HepG2 (cell line): ENCODE measurements around the gene ZNFX1. TPM values are rescaled to one million over a fixed set of nuclear protein-coding genes. Genes with fewer than 3 reads are reported as not detected.

Source experiments
- AKAP8 ChIP-seq: sonication (generic); formaldehyde crosslinking; IDR thresholded peaks from 2 replicates; pipeline ENCODE4 v1.5.1; 2020; ENCODE audit warnings: mild to moderate bottlenecking, missing genetic modification reagents
- ARHGAP35 ChIP-seq: sonication (generic); formaldehyde crosslinking; IDR thresholded peaks from 2 replicates; pipeline ENCODE4 v1.9.0; 2022; ENCODE audit warnings: mild to moderate bottlenecking, inconsistent platforms, moderate library complexity, missing genetic modification reagents, borderline replicate concordance
- CCDC6 ChIP-seq: sonication (generic); formaldehyde crosslinking; IDR thresholded peaks from 2 replicates; pipeline ENCODE4 v1.8.1; 2022; ENCODE audit warnings: mild to moderate bottlenecking, missing genetic modification reagents, moderate library complexity
- NONO ChIP-seq, 2 experiments: fragments of 450-650 bp in 1 of 2; sonication (generic) in 1 of 2; formaldehyde crosslinking in 1 of 2; IDR thresholded peaks in 1 of 2; conservative IDR thresholded peaks in 1 of 2; 2 replicates each; pipeline versions ENCODE4 v1.6.1 to v1.8.0; 2017 to 2022; ENCODE audit warnings: mild to moderate bottlenecking in 1 of 2, missing genetic modification reagents in 1 of 2, moderate library complexity in 1 of 2
- NR2F1 ChIP-seq, 2 experiments: fragments of 450-650 bp in 1 of 2; formaldehyde crosslinking in 1 of 2; IDR thresholded peaks; 2 replicates each; pipeline versions ENCODE4 v1.5.0 to v1.6.1; 2016 to 2020; ENCODE audit warnings: mild to moderate bottlenecking in 1 of 2, missing compliant biosample characterization in 1 of 2, missing genetic modification reagents in 1 of 2, moderate library complexity in 1 of 2
- POLR2G ChIP-seq: fragments of 200-400 bp; formaldehyde crosslinking; IDR thresholded peaks from 2 replicates; pipeline ENCODE4 v1.6.1; 2018; ENCODE audit warnings: mild to moderate bottlenecking, low read depth, low read length, moderate library complexity
- ZMYM4 ChIP-seq: sonication (generic); formaldehyde crosslinking; IDR thresholded peaks from 2 replicates; pipeline ENCODE4 v1.8.1; 2023; ENCODE audit warnings: mild to moderate bottlenecking, missing genetic modification reagents
- ZNF225 ChIP-seq: sonication (generic); formaldehyde crosslinking; IDR thresholded peaks from 2 replicates; pipeline ENCODE4 v1.4.0; 2020; ENCODE audit warnings: mild to moderate bottlenecking, missing genetic modification reagents
- ZNF546 ChIP-seq: sonication (generic); formaldehyde crosslinking; conservative IDR thresholded peaks from 2 replicates; pipeline ENCODE4 v1.8.1; 2023; ENCODE audit warnings: mild to moderate bottlenecking, missing genetic modification reagents
- ZNF556 ChIP-seq: sonication (generic); formaldehyde crosslinking; IDR thresholded peaks from 2 replicates; pipeline ENCODE4 v1.4.0; 2020; ENCODE audit warnings: mild to moderate bottlenecking, missing genetic modification reagents, borderline replicate concordance
- ZNF598 ChIP-seq: sonication (generic); formaldehyde crosslinking; IDR thresholded peaks from 2 replicates; pipeline ENCODE4 v1.5.1; 2020; ENCODE audit warnings: mild to moderate bottlenecking, missing genetic modification reagents, borderline replicate concordance
- ZNF724P ChIP-seq: sonication (generic); formaldehyde crosslinking; IDR thresholded peaks from 2 replicates; pipeline ENCODE4 v1.8.0; 2022; ENCODE audit warnings: missing genetic modification reagents, borderline replicate concordance
- ZSCAN25 ChIP-seq: sonication (generic); formaldehyde crosslinking; IDR thresholded peaks from 2 replicates; pipeline ENCODE4 v1.8.0; 2022; ENCODE audit warnings: mild to moderate bottlenecking, missing genetic modification reagents
- polyA plus RNA-seq, 8 experiments: library from polyadenylated mRNA; depleted of rRNA in 3 of 8; stranded (reverse) in 7 of 8; unstranded in 1 of 8; fragments of >200 nt; fragmentation: Illumina TruSeq in 4 of 8; extraction: Trizol in 4 of 8; gene quantifications; 2 replicates each; pipeline versions ENCODE4 v1.2.1 to v1.2.3, GENCODE V29; 2011 to 2016; ENCODE audit warnings: low read depth in 4 of 8, missing spikeins in 1 of 8, mixed read lengths in 1 of 8; ENCODE audit not compliant: insufficient read depth in 1 of 8
- total RNA-seq, 5 experiments: library from RNA; depleted of rRNA; stranded (reverse); fragments of >200 nt; fragmentation: Illumina TruSeq; extraction: Trizol; gene quantifications; 2 replicates each; pipeline ENCODE4 v1.2.3, GENCODE V29; 2016; ENCODE audit warnings: low read depth in 1 of 5
- TF ChIP-seq, protein P1 (sequence below): sonication (generic); formaldehyde crosslinking; IDR thresholded peaks from 2 replicates; pipeline ENCODE4 v1.4.0; 2020; ENCODE audit warnings: missing genetic modification reagents, borderline replicate concordance
- TF ChIP-seq, protein P2 (sequence below): sonication (generic); formaldehyde crosslinking; IDR thresholded peaks from 2 replicates; pipeline ENCODE4 v1.4.0; 2020; ENCODE audit warnings: low read depth, missing genetic modification reagents
- TF ChIP-seq, protein P3 (sequence below): sonication (generic); formaldehyde crosslinking; IDR thresholded peaks from 2 replicates; pipeline ENCODE4 v1.5.1; 2020; ENCODE audit warnings: mild to moderate bottlenecking, missing genetic modification reagents, borderline replicate concordance
- TF ChIP-seq, protein P4 (sequence below): sonication (generic); formaldehyde crosslinking; IDR thresholded peaks from 2 replicates; pipeline ENCODE4 v1.4.0; 2020; ENCODE audit warnings: missing genetic modification reagents

Gene ZNFX1
- total and polyA plus RNA-seq, 2 of the 13 experiments (the other 11 are each of a cell fraction or from before 2014, with no cell fraction given), result 2.9 to 11.1 TPM

DNA sequence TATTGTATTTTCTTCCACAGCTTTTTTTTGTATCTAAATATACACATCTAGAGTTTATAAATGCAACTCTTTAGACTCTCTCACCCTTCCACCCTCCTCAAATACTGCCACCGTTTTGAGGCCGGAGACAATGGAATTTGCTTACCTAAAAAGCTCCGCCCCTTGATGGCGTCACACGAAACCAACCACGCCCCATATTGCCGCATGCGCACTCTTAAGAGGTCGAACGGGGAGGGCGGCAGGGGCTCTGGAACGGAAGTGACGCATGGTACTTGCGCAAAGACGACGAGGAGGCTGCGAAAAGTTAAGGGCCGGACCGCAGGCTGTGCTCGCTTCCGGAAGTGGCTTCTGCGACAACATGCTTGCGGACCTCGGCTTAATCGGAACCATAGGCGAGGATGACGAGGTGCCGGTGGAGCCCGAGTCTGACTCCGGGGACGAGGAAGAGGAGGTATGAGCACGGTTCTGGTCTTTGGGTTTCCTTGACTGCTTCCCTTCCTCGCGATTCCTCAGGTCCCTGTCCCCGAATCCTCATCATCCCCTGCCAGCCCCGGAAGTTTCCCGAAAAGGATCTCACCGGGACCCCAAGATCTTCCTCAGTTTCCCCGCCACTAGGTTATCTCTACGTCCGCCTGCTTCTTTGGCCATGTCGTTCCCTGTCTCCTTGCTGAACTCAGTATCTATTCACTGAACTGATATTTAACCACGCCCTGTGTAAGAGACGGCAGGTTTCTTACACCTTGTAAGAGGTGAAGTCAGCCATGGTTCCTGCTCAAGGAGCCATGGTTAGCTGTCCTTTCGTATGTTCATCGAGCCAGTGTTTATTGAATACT lies 58.5 kb downstream of the ZNFX1 start, which contains the start of gene DDX27 (continued):
- TF ChIP-seq, protein P1, sequence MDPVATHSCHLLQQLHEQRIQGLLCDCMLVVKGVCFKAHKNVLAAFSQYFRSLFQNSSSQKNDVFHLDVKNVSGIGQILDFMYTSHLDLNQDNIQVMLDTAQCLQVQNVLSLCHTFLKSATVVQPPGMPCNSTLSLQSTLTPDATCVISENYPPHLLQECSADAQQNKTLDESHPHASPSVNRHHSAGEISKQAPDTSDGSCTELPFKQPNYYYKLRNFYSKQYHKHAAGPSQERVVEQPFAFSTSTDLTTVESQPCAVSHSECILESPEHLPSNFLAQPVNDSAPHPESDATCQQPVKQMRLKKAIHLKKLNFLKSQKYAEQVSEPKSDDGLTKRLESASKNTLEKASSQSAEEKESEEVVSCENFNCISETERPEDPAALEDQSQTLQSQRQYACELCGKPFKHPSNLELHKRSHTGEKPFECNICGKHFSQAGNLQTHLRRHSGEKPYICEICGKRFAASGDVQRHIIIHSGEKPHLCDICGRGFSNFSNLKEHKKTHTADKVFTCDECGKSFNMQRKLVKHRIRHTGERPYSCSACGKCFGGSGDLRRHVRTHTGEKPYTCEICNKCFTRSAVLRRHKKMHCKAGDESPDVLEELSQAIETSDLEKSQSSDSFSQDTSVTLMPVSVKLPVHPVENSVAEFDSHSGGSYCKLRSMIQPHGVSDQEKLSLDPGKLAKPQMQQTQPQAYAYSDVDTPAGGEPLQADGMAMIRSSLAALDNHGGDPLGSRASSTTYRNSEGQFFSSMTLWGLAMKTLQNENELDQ, result 0 out of 2 replicates have a peak, but pooled peaks have one; percentile 14
- peak; percentile 98 for TF ChIP-seq POLR2G
- TF ChIP-seq AKAP8 (CRISPR knock-in tag), result no peak
- peak; percentile 95; the same call in 1 of the 2 replicates for TF ChIP-seq ARHGAP35 (CRISPR knock-in tag)
- no peak for TF ChIP-seq ZNF546 (CRISPR knock-in tag)
- TF ChIP-seq, protein P2, sequence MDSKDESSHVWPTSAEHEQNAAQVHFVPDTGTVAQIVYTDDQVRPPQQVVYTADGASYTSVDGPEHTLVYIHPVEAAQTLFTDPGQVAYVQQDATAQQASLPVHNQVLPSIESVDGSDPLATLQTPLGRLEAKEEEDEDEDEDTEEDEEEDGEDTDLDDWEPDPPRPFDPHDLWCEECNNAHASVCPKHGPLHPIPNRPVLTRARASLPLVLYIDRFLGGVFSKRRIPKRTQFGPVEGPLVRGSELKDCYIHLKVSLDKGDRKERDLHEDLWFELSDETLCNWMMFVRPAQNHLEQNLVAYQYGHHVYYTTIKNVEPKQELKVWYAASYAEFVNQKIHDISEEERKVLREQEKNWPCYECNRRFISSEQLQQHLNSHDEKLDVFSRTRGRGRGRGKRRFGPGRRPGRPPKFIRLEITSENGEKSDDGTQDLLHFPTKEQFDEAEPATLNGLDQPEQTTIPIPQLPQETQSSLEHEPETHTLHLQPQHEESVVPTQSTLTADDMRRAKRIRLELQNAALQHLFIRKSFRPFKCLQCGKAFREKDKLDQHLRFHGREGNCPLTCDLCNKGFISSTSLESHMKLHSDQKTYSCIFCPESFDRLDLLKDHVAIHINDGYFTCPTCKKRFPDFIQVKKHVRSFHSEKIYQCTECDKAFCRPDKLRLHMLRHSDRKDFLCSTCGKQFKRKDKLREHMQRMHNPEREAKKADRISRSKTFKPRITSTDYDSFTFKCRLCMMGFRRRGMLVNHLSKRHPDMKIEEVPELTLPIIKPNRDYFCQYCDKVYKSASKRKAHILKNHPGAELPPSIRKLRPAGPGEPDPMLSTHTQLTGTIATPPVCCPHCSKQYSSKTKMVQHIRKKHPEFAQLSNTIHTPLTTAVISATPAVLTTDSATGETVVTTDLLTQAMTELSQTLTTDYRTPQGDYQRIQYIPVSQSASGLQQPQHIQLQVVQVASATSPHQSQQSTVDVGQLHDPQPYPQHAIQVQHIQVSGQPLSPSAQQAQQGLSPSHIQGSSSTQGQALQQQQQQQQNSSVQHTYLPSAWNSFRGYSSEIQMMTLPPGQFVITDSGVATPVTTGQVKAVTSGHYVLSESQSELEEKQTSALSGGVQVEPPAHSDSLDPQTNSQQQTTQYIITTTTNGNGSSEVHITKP, result peak; percentile 56; the same call in 1 of the 2 replicates
- peak; percentile 99 for TF ChIP-seq ZNF598 (CRISPR knock-in tag)
- TF ChIP-seq ZNF556, result peak; percentile 90; the same call in 1 of the 2 replicates
- TF ChIP-seq NR2F1 (CRISPR knock-in tag; IDR thresholded peaks at IDR 0.05), result 0 out of 4 replicates have a peak, but pooled peaks of 1 of the 2 experiments have one; percentile 31
- TF ChIP-seq ZSCAN25 (CRISPR knock-in tag), result peak; percentile 83; the same call in 1 of the 2 replicates
- TF ChIP-seq, protein P3, sequence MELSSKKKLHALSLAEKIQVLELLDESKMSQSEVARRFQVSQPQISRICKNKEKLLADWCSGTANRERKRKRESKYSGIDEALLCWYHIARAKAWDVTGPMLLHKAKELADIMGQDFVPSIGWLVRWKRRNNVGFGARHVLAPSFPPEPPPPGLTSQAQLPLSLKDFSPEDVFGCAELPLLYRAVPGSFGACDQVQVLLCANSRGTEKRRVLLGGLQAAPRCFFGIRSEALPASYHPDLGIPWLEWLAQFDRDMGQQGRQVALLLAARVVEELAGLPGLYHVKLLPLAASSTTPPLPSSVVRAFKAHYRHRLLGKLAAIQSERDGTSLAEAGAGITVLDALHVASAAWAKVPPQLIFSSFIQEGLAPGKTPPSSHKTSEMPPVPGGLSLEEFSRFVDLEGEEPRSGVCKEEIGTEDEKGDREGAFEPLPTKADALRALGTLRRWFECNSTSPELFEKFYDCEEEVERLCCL (CRISPR knock-in tag), result 0 out of 2 replicates have a peak, but pooled peaks have one; percentile 80
- no peak for TF ChIP-seq NONO (IDR thresholded peaks at IDR 0.05)
- TF ChIP-seq NONO (CRISPR knock-in tag; conservative IDR thresholded peaks at IDR 0.05), result peak; percentile 90
- TF ChIP-seq ZNF225 (CRISPR knock-in tag), result peak; percentile 90
- TF ChIP-seq ZNF724P (CRISPR knock-in tag), result 0 out of 2 replicates have a peak, but pooled peaks have one; percentile 23
- TF ChIP-seq ZMYM4 (CRISPR knock-in tag), result peak; percentile 92
- TF ChIP-seq CCDC6, result peak; percentile 34; the same call in 1 of the 2 replicates
- TF ChIP-seq, protein P4, sequence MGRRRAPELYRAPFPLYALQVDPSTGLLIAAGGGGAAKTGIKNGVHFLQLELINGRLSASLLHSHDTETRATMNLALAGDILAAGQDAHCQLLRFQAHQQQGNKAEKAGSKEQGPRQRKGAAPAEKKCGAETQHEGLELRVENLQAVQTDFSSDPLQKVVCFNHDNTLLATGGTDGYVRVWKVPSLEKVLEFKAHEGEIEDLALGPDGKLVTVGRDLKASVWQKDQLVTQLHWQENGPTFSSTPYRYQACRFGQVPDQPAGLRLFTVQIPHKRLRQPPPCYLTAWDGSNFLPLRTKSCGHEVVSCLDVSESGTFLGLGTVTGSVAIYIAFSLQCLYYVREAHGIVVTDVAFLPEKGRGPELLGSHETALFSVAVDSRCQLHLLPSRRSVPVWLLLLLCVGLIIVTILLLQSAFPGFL (CRISPR knock-in tag), result no peak
